ENCODE results near the gene SPP1. TPM values are rescaled to one million over a fixed set of nuclear protein-coding genes. Genes with fewer than 3 reads are reported as not detected.

Gene SPP1
- total RNA-seq, 1 experiment from 2014 or later, result 4.1 TPM

DNA sequence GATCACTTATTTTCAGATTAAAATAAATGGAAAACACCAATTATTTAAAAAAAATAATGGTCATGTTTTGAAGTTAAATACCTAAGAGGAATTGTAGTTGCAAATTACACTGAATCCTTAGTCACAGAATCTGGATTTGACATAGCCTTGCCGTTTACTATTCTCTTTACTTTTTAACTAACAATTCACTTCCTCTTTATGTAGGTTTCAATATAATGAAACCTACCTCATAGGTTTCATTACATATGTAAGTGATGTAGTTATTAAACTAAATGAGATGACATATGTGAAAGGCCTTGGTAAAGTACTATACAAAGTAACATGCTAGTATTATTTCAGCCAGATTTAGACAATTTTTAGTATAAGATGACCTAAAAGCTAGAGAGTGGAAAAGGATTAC lies 6.5 kb downstream of the SPP1 start:
- Histone ChIP-seq H4K20me1 (ENCODE audit: insufficient read depth) (no peaks in the 10 kb centered on the region), H3K4me1 (ENCODE audit: control insufficient read depth in 1 of 2, insufficient read depth in 2 of 2, low read length in 2 of 2) (peaks cover 0 to 5% of the 10 kb centered on the region in 2 experiments; a peak in 1 of 4 replicates), H3K27me3 (ENCODE audit: insufficient read depth, low read length) (no peaks in the 10 kb centered on the region), H3K4me2 (ENCODE audit: low read length) (no peak overlapping the region), H3K9me3 (ENCODE audit: control insufficient read depth in 1 of 2, insufficient read depth in 1 of 2, low read depth in 1 of 2, low read length in 2 of 2) (no peaks in the 10 kb centered on the region), H3K27ac (ENCODE audit: low read depth, low read length) (no peak overlapping the region), H3K36me3 (ENCODE audit: control insufficient read depth in 1 of 2, insufficient read depth in 2 of 2, low read length in 2 of 2) (no peaks in the 10 kb centered on the region), H2AFZ (ENCODE audit: low read depth, low read length, poor library complexity, severe bottlenecking) (no peak overlapping the region), H3K79me2 (ENCODE audit: insufficient read depth, low read length) (no peaks in the 10 kb centered on the region), H3K9ac (ENCODE audit: low read length) (no peak overlapping the region), H3K9me2 (ENCODE audit: insufficient read depth) (no peaks in the 10 kb centered on the region), H3K4me3 (replicated peaks in 1 of 2; ENCODE audit: low read depth in 1 of 2, low read length in 2 of 2) (no peak overlapping the region)
- intact Hi-C loops (cut with micrococcal nuclease), result loop anchor here (10.0 kb wide), 1 partner anchor 307 kb away; no protein-coding TSS in a partner anchor
- RAD21 ChIA-PET (ENCODE audit: low non-redundant PET in 1 of 2, low total read pairs in 2 of 2, uncharacterized antibody in 2 of 2, unreplicated experiment in 2 of 2), result no interaction called here
- DNase-seq (ENCODE audit: low read depth, low spot score) (no peak), ATAC-seq (no peak)
- TF ChIP-seq, protein P1, sequence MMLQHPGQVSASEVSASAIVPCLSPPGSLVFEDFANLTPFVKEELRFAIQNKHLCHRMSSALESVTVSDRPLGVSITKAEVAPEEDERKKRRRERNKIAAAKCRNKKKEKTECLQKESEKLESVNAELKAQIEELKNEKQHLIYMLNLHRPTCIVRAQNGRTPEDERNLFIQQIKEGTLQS (IDR thresholded peaks at IDR 0.05), result no peak
- TF ChIP-seq, protein P2, sequence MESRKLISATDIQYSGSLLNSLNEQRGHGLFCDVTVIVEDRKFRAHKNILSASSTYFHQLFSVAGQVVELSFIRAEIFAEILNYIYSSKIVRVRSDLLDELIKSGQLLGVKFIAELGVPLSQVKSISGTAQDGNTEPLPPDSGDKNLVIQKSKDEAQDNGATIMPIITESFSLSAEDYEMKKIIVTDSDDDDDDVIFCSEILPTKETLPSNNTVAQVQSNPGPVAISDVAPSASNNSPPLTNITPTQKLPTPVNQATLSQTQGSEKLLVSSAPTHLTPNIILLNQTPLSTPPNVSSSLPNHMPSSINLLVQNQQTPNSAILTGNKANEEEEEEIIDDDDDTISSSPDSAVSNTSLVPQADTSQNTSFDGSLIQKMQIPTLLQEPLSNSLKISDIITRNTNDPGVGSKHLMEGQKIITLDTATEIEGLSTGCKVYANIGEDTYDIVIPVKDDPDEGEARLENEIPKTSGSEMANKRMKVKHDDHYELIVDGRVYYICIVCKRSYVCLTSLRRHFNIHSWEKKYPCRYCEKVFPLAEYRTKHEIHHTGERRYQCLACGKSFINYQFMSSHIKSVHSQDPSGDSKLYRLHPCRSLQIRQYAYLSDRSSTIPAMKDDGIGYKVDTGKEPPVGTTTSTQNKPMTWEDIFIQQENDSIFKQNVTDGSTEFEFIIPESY (IDR thresholded peaks at IDR 0.05; ENCODE audit: extremely low read depth, insufficient replicate concordance, low read length), result no peak
- TF ChIP-seq YY1 (IDR thresholded peaks at IDR 0.05; ENCODE audit: extremely low read depth, insufficient replicate concordance, low read depth, low read length) (no peak), SP1 (IDR thresholded peaks at IDR 0.05; ENCODE audit: low read depth) (no peak), SRF (IDR thresholded peaks at IDR 0.05; ENCODE audit: low read depth) (no peak), EZH2phosphoT487 (IDR thresholded peaks at IDR 0.05; ENCODE audit: borderline replicate concordance) (no peak), JUND (IDR thresholded peaks at IDR 0.05) (no peak), ZNF274 (IDR thresholded peaks at IDR 0.05; ENCODE audit: low read depth, low read length) (no peak), EZH2 (IDR thresholded peaks at IDR 0.05) (no peak), ELF1 (IDR thresholded peaks at IDR 0.05; ENCODE audit: borderline replicate concordance, low read depth) (no peak), CEBPB (IDR thresholded peaks at IDR 0.05; ENCODE audit: low read depth) (no peak), POLR2A (IDR thresholded peaks at IDR 0.05; ENCODE audit: borderline replicate concordance, extremely low read depth, insufficient read depth, insufficient read length) (no peak), SIN3A (IDR thresholded peaks at IDR 0.05; ENCODE audit: low read depth) (no peak), CBX3 (IDR thresholded peaks at IDR 0.05; ENCODE audit: low read depth) (no peak), TCF7L2 (IDR thresholded peaks at IDR 0.05; ENCODE audit: borderline replicate concordance, extremely low read depth, insufficient read depth, insufficient read length) (no peak)
- TF ChIP-seq, protein P3, sequence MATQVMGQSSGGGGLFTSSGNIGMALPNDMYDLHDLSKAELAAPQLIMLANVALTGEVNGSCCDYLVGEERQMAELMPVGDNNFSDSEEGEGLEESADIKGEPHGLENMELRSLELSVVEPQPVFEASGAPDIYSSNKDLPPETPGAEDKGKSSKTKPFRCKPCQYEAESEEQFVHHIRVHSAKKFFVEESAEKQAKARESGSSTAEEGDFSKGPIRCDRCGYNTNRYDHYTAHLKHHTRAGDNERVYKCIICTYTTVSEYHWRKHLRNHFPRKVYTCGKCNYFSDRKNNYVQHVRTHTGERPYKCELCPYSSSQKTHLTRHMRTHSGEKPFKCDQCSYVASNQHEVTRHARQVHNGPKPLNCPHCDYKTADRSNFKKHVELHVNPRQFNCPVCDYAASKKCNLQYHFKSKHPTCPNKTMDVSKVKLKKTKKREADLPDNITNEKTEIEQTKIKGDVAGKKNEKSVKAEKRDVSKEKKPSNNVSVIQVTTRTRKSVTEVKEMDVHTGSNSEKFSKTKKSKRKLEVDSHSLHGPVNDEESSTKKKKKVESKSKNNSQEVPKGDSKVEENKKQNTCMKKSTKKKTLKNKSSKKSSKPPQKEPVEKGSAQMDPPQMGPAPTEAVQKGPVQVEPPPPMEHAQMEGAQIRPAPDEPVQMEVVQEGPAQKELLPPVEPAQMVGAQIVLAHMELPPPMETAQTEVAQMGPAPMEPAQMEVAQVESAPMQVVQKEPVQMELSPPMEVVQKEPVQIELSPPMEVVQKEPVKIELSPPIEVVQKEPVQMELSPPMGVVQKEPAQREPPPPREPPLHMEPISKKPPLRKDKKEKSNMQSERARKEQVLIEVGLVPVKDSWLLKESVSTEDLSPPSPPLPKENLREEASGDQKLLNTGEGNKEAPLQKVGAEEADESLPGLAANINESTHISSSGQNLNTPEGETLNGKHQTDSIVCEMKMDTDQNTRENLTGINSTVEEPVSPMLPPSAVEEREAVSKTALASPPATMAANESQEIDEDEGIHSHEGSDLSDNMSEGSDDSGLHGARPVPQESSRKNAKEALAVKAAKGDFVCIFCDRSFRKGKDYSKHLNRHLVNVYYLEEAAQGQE (IDR thresholded peaks at IDR 0.05; ENCODE audit: low read depth), result no peak
- TF ChIP-seq, protein P4, sequence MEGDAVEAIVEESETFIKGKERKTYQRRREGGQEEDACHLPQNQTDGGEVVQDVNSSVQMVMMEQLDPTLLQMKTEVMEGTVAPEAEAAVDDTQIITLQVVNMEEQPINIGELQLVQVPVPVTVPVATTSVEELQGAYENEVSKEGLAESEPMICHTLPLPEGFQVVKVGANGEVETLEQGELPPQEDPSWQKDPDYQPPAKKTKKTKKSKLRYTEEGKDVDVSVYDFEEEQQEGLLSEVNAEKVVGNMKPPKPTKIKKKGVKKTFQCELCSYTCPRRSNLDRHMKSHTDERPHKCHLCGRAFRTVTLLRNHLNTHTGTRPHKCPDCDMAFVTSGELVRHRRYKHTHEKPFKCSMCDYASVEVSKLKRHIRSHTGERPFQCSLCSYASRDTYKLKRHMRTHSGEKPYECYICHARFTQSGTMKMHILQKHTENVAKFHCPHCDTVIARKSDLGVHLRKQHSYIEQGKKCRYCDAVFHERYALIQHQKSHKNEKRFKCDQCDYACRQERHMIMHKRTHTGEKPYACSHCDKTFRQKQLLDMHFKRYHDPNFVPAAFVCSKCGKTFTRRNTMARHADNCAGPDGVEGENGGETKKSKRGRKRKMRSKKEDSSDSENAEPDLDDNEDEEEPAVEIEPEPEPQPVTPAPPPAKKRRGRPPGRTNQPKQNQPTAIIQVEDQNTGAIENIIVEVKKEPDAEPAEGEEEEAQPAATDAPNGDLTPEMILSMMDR (IDR thresholded peaks at IDR 0.05 in 2 of 3, conservative IDR thresholded peaks at IDR 0.05 in 1 of 3; ENCODE audit: borderline replicate concordance in 1 of 3, insufficient read depth in 1 of 3, low read depth in 2 of 3, low read length in 2 of 3), result no peak
- TF ChIP-seq, protein P5, sequence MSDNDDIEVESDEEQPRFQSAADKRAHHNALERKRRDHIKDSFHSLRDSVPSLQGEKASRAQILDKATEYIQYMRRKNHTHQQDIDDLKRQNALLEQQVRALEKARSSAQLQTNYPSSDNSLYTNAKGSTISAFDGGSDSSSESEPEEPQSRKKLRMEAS (IDR thresholded peaks at IDR 0.05), result no peak
- CTCF ChIA-PET, result no interaction called here
- POLR2A ChIA-PET, result no interaction called here
- BruUV-seq (replicated peaks), result no TSS peak
